Measurements from ENCODE around the gene PC.

DNA sequence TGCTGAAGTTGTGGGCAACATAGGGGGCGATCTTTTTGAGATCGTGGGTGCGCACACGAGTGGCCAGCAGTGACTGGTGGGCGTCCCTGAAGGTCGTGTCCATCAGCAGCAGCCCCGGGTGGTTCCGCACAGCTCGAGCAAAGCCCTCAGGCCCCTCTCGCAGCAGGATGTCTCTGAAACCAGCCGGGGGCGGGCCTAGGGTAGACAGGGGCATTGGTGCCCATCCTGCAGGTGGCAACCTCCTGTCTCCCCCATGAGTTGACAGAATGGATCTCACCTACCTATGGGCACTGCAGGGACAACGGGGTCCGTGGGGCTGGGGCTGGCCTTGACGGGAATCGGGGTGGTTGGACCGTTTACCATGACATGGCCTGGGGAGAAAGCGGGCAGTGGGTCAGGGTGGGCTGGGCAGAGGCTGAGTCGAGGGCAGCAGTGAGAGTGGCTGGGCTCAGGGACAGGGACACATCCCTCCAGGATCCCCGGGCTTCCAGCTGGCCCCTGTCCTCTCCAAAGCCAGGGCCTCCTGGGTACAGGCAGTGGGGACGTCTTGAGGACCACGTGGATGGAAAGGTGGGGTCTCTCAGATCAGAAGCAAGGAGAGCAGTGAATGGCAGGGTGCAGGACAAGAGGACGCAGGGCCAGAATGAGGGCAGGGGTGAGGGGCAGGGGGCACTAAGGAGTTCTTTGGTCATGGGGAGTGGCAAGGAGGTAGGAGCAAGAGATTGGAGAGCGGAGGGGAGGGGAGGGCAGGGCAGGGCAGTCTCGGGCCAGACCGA, 105.5 kb downstream of the PC start:
- TF ChIP-seq, protein P1, sequence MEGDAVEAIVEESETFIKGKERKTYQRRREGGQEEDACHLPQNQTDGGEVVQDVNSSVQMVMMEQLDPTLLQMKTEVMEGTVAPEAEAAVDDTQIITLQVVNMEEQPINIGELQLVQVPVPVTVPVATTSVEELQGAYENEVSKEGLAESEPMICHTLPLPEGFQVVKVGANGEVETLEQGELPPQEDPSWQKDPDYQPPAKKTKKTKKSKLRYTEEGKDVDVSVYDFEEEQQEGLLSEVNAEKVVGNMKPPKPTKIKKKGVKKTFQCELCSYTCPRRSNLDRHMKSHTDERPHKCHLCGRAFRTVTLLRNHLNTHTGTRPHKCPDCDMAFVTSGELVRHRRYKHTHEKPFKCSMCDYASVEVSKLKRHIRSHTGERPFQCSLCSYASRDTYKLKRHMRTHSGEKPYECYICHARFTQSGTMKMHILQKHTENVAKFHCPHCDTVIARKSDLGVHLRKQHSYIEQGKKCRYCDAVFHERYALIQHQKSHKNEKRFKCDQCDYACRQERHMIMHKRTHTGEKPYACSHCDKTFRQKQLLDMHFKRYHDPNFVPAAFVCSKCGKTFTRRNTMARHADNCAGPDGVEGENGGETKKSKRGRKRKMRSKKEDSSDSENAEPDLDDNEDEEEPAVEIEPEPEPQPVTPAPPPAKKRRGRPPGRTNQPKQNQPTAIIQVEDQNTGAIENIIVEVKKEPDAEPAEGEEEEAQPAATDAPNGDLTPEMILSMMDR (IDR thresholded peaks at IDR 0.05), result no peak
- TF ChIP-seq POLR2AphosphoS5 (IDR thresholded peaks at IDR 0.05) (no peak), POLR2A (IDR thresholded peaks at IDR 0.05) (no peak)
